IMR-90 (cell line): Measurements from ENCODE around the gene SH2B2.
"Not testable (repeated sequence)": the region's sequence is repeated elsewhere in the genome, so short reads cannot be mapped to it uniquely, and the experiment has no call there.

ENCODE experiments used
- BHLHE40 ChIP-seq: fragments of 150-350 bp; IDR thresholded peaks from 2 replicates; pipeline ENCODE4 v1.6.1; 2016; ENCODE audit warnings: mild to moderate bottlenecking, low read depth, low read length
- CEBPB ChIP-seq: IDR thresholded peaks from 2 replicates; pipeline ENCODE4 v1.6.1; 2012; ENCODE audit warnings: low read depth, low read length, improper control_type of control experiment
- CTCF ChIP-seq: conservative IDR thresholded peaks from 2 replicates; pipeline ENCODE4 v1.5.1; 2012; ENCODE audit warnings: mild to moderate bottlenecking, low read depth, low read length, improper control_type of control experiment
- MAFK ChIP-seq: IDR thresholded peaks from 2 replicates; pipeline ENCODE4 v1.6.1; 2012; ENCODE audit warnings: low read depth, low read length, improper control_type of control experiment
- MXI1 ChIP-seq: IDR thresholded peaks from 2 replicates; pipeline ENCODE4 v1.6.1; 2012; ENCODE audit warnings: low read depth, mild to moderate bottlenecking, low read length, moderate library complexity, borderline replicate concordance
- POLR2A ChIP-seq: IDR thresholded peaks from 2 replicates; pipeline ENCODE4 v1.6.1; 2012; ENCODE audit warnings: mild to moderate bottlenecking, low read depth, low read length
- RAD21 ChIP-seq: IDR thresholded peaks from 2 replicates; pipeline ENCODE4 v1.6.1; 2012; ENCODE audit warnings: low read length, improper control_type of control experiment

DNA sequence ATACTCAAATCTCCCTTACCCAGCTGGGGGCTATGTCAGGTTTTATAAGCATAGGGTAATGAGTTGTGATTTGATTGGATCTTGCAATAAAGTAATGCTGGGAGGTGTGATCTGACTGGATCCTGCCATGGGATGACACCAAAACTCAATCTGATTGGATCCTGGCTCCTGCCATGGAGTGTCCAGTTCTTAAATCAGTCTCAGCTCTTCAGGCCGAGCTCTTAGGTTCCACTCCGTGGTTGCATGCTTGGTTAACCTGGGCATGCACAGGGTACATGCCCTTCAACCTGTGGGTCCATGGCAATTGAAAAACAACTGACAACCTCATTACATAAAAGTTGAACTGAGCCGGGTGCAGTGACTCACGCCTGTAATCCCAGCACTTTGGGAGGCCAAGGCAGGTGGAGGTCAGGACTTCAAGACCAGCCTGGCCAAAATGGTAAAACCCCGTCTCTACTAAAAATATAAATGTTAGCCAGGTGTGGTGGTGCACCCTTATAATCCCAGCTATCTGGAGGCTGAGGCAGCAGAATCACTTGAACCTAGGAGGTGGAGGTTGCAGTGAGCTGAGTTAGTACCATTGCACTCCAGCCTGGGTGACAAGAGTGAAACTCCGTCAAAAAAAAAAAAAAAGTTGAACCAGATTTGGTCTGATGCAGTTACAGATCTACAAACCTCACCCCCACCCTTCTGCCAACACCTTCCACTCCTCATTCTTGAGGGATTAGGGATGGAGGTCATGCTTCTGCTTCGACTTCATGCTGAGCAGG, 54.1 kb downstream of the SH2B2 start:
- not testable (repeated sequence) for TF ChIP-seq POLR2A, BHLHE40, CTCF, CEBPB, MXI1, RAD21, MAFK
